Osteoblast (primary cell): ENCODE measurements around the gene ARHGEF28. TPM values are rescaled to one million over a fixed set of nuclear protein-coding genes. Genes with fewer than 3 reads are reported as not detected.

Experiments
- DNase-seq: peaks from one replicate; pipeline ENCODE4 v3.0.0; 2011; ENCODE audit warnings: low spot score, mixed read lengths; ENCODE audit not compliant: insufficient read length; ENCODE audit errors: missing footprints
- H2AFZ ChIP-seq: 2 replicates; pipeline ENCODE4 v1.6.0; 2011; ENCODE audit warnings: mild to moderate bottlenecking, low read length
- H3K27ac ChIP-seq: 2 replicates; pipeline ENCODE4 v1.5.1; 2011; ENCODE audit warnings: mild to moderate bottlenecking, low read depth, low read length, moderate library complexity
- H3K27me3 ChIP-seq: 2 replicates; pipeline ENCODE4 v1.6.0; 2012; ENCODE audit warnings: mild to moderate bottlenecking, control low read depth, inconsistent platforms, low read length, moderate library complexity; ENCODE audit not compliant: insufficient read depth
- H3K36me3 ChIP-seq: 2 replicates; pipeline ENCODE4 v1.5.1; 2011; ENCODE audit warnings: mild to moderate bottlenecking, low read length, control low read depth, moderate library complexity; ENCODE audit not compliant: insufficient read depth
- H3K4me1 ChIP-seq: 2 replicates; pipeline ENCODE4 v1.5.1; 2011; ENCODE audit warnings: mild to moderate bottlenecking, low read length, control low read depth, moderate library complexity; ENCODE audit not compliant: insufficient read depth
- H3K4me2 ChIP-seq: 2 replicates; pipeline ENCODE4 v1.6.0; 2011; ENCODE audit warnings: mild to moderate bottlenecking, low read length; ENCODE audit not compliant: insufficient read depth
- H3K4me3 ChIP-seq: fragments of 200-600 bp; sonication (generic); 3 replicates; pipeline ENCODE4 v1.5.1; 2012; ENCODE audit warnings: mild to moderate bottlenecking, low read length, inconsistent platforms; ENCODE audit not compliant: insufficient read depth
- H3K79me2 ChIP-seq: 2 replicates; pipeline ENCODE4 v1.6.0; 2012; ENCODE audit warnings: mild to moderate bottlenecking, low read length, control low read depth, inconsistent platforms; ENCODE audit not compliant: insufficient read depth
- H3K9me3 ChIP-seq: 2 replicates; pipeline ENCODE4 v1.5.1; 2011; ENCODE audit warnings: low read depth, low read length, control low read depth
- H4K20me1 ChIP-seq: 2 replicates; pipeline ENCODE4 v1.6.0; 2012; ENCODE audit warnings: mild to moderate bottlenecking, low read length, control low read depth; ENCODE audit not compliant: insufficient read depth
- CTCF ChIP-seq: IDR thresholded peaks from 2 replicates; pipeline ENCODE4 v1.5.1; 2011; ENCODE audit warnings: mild to moderate bottlenecking, low read depth, low read length, moderate library complexity; ENCODE audit errors: extremely low read depth
- total RNA-seq: library from RNA; depleted of rRNA; stranded (reverse); fragments of >200 nt; gene quantifications from 2 replicates; pipeline ENCODE4 v1.2.3, GENCODE V29; 2012

ARHGEF28 gene
- total RNA-seq, 1 donor = 64.4 TPM

GRCh38 chr5:73900566-73900965 lies 274.6 kb downstream of the ARHGEF28 start:
- H4K20me1 ChIP-seq = no peaks in the 10 kb centered on the region
- DNase-seq = peak; percentile 36
- no peak overlapping the region for H2AFZ ChIP-seq
- H3K9me3 ChIP-seq = no peaks in the 10 kb centered on the region
- H3K36me3 ChIP-seq = peaks cover 24% of the 10 kb centered on the region
- H3K27ac ChIP-seq = peak overlapping the region; percentile 21
- H3K4me3 ChIP-seq = peak overlapping the region; percentile 23
- H3K79me2 ChIP-seq = no peaks in the 10 kb centered on the region
- no peaks in the 10 kb centered on the region for H3K4me1 ChIP-seq
- H3K4me2 ChIP-seq = peak overlapping the region; percentile 38
- H3K27me3 ChIP-seq = no peaks in the 10 kb centered on the region
- TF ChIP-seq CTCF = no peak

- no peak for TF ChIP-seq CTCF
- Histone ChIP-seq H3K27ac (peak overlapping the region; percentile 21), H3K79me2 (no peaks in the 10 kb centered on the region), H3K4me3 (peak overlapping the region; percentile 23), H3K4me2 (peak overlapping the region; percentile 38), H3K4me1 (no peaks in the 10 kb centered on the region), H3K27me3 (no peaks in the 10 kb centered on the region), H3K9me3 (no peaks in the 10 kb centered on the region), H2AFZ (no peak overlapping the region), H3K36me3 (peaks cover 24% of the 10 kb centered on the region), H4K20me1 (no peaks in the 10 kb centered on the region)
- DNase-seq = no peak
Observed at GRCh38 chr5:73901043-73901442, 275.0 kb downstream of the ARHGEF28 start.

GRCh38 chr5:73901455-73901854 lies 275.5 kb downstream of the ARHGEF28 start:
- no peaks in the 10 kb centered on the region for H3K79me2 ChIP-seq
- H3K9me3 ChIP-seq = no peaks in the 10 kb centered on the region
- peak overlapping the region; percentile 21 for H3K27ac ChIP-seq
- H3K4me2 ChIP-seq = peak overlapping the region; percentile 38
- no peaks in the 10 kb centered on the region for H3K27me3 ChIP-seq
- H3K4me1 ChIP-seq = no peaks in the 10 kb centered on the region
- no peak for DNase-seq
- TF ChIP-seq CTCF = peak; percentile 9
- no peaks in the 10 kb centered on the region for H4K20me1 ChIP-seq
- peaks cover 24% of the 10 kb centered on the region for H3K36me3 ChIP-seq
- H3K4me3 ChIP-seq = no peak overlapping the region
- H2AFZ ChIP-seq = no peak overlapping the region

GRCh38 chr5:73902327-73903051 lies 276.5 kb downstream of the ARHGEF28 start:
- DNase-seq = peak; percentile 58
- Histone ChIP-seq H3K9me3 (no peaks in the 10 kb centered on the region), H3K27me3 (no peaks in the 10 kb centered on the region), H3K4me3 (no peak overlapping the region), H2AFZ (no peak overlapping the region), H4K20me1 (no peaks in the 10 kb centered on the region), H3K4me2 (no peak overlapping the region), H3K27ac (no peak overlapping the region), H3K36me3 (peaks cover 24% of the 10 kb centered on the region), H3K79me2 (no peaks in the 10 kb centered on the region), H3K4me1 (no peaks in the 10 kb centered on the region)
- TF ChIP-seq CTCF = peak; percentile 79
